GM19238 (cell line): Measurements from ENCODE around the gene PDK1.

Source experiments
- DNase-seq: peaks from one replicate; pipeline ENCODE4 v3.0.0; 2011; ENCODE audit warnings: low spot score; ENCODE audit not compliant: insufficient read length

The PDK1 gene

DNA sequence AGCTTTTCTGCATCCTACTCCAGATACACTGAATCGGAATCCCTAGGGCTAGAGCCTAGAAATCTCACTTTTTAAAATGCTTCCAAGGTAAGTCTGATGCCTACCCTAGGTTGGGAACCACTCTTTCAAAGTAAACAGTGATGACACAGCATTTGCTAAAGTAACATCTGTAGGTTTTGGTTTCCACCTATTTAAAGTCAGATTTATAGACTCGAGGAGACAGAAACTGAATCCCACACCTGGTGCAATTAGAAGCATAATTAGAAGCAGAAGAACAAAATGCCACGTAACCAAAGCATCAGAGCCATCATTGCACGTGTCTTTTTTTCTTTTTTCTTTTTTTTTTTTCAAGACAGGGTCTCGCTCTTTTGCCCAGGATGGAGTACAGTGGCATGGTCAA, 40.9 kb downstream of the PDK1 start:
- no peak for DNase-seq

- DNase-seq: no peak
These were observed 41.4 kb downstream of the PDK1 start for GRCh38 chr2:172597176-172597842.

- DNase-seq: no peak
These were observed 44.1 kb downstream of the PDK1 start for GRCh38 chr2:172599947-172600346.

DNA sequence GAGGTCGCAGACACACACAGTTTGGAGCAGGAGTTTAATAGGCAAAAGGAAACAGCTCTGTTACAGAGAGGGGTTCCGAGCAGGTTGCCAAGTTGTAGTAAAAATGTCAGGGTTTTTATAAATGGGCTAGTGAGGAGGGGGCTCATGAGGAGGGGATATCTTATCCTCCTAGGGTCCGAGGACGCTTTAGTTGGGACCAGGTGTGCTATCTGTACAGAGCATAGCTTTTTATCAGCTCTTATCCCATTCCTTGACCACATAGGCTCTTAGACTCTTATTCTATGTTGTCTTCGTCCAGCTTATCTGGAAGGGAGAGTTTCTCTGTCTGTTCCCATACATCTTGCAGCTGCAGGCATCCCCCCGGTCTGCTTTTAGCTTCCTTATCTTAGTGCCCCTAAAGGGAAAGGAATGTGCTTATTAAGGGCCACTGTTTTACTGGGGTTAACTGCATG, 44.7 kb downstream of the PDK1 start:
- no peak for DNase-seq

GRCh38 chr2:172606285-172606684, 50.4 kb downstream of the PDK1 start:
- DNase-seq: no peak

GRCh38 chr2:172607379-172607928, 51.6 kb downstream of the PDK1 start:
- no peak for DNase-seq

DNA sequence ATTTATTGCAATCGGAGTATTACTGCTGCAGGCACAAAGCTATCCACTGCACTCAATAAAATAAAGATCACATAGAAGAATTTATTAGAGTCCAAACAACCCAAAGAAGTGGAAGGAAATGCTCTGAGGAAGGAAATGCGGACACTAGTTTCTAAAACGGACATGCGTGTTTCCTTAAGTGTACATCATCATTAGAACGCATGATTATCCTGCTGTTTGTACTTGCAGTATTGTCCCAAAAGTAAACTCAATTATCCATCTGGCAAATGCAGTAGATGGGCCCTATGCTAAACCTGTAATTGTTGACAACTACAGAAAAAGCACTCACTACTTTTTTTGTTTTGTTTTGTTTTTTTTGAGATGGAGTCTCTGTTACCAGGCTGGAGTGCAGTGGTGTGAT, 53.6 kb downstream of the PDK1 start:
- no peak for DNase-seq

- DNase-seq: no peak
These were observed 56.2 kb downstream of the PDK1 start for GRCh38 chr2:172612051-172612450.

GRCh38 chr2:172613040-172613439, 57.1 kb downstream of the PDK1 start:
- no peak for DNase-seq

GRCh38 chr2:172613615-172614231, 57.8 kb downstream of the PDK1 start:
- no peak for DNase-seq

GRCh38 chr2:172614932-172615331, 59.0 kb downstream of the PDK1 start:
- DNase-seq: no peak

- no peak for DNase-seq
These were observed 59.9 kb downstream of the PDK1 start for GRCh38 chr2:172615727-172616261.

GRCh38 chr2:172617115-172617514, 61.2 kb downstream of the PDK1 start:
- no peak for DNase-seq

GRCh38 chr2:172623249-172623965, 67.5 kb downstream of the PDK1 start:
- no peak for DNase-seq

DNA sequence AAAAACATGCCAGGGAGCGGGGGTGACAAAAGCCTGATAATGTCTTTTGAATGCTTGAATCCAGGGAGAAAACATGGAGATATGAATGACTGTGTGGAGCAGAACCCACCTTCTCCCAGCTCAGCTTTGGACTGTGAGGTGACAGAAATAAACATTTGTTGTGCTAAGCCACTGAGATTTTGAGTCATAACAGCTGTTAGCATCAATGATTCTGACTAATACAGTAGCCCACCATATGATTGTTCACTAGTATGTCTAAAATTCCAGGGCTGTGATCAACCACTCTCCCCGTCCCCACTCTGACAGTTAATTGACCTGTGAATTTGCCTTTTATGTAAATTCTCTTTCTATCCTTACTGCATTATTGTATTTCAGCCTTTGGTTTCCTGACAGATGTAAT, 69.1 kb downstream of the PDK1 start:
- DNase-seq: no peak

DNA sequence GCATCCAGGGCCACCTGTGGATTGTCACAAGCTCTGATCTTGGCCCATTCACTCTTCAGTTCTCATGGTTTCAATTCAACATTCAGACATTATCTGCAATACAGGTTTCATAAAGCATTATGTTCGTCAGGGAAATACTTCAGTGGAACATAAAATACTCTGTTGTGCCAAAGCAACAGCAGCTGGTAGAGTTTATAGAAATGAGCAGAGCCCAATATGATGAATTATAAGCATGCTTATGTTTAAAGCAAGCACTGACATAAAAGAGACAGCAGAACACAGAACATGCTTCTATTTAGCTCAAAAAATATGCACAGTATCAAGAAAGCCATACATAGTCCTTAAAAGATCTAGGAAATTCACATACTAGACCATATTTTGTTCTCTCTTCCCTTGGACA, 71.3 kb downstream of the PDK1 start:
- no peak for DNase-seq

DNA sequence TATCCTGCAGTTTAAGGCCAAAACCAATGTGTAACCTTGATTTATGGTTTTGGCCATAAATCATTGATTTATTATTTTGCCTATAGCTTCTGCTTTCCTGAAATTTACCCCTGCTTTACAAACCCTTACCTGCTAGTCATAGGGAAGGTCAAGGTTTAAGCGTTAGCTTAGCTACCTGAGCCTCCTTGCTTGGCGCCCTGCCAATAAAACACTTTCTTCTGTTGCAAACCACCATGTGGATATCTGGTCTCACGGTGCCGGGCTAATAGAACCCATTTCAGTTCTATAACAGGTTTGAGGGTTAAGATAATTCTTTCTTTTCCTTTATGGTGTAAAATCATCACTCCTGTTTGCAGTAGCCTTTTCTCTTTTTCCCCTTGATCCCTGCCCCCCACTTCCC, 72.2 kb downstream of the PDK1 start:
- no peak for DNase-seq

GRCh38 chr2:172629586-172629985, 73.7 kb downstream of the PDK1 start:
- no peak for DNase-seq

GRCh38 chr2:172630181-172630580, 74.3 kb downstream of the PDK1 start:
- DNase-seq: no peak

DNA sequence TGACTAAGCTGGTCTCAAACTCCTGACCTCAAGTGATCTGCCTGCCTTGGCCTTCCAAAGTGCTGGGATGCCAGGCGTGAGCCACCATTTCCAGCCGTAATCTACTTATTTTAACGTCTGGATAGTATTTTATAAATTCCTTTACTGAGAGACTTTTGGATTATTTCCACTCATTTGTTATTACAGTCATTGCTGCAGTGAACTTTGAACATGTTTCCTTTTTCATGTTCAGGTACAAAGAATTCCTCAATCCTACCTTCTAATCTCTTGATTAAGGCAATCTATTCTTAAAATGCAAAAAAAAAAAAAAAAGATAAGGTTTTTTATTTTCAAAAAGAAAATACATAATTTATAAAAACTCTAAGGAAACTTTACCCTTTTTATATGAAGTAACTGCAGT, 78.6 kb downstream of the PDK1 start:
- no peak for DNase-seq

- DNase-seq: no peak
These were observed 79.7 kb downstream of the PDK1 start for GRCh38 chr2:172635548-172635947.

DNA sequence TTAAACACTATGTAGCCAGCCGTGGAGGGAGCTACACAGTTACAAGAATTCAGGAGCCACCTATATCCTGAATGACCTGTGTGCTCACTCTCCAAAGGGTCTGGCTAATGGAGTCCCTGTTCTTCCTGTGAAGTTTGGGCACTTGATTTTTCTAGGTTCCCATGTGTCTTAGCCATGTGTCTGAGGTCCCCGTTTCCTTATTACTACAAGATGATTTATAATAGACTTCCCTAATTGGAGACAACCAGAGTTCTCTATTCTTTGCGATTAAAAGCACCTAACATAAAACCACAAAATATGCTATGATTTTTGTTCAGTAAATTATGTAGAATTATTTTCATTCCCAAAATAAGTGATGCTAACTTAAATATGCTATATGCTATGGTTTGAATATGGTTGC, 83.4 kb downstream of the PDK1 start:
- no peak for DNase-seq
